Liver (tissue), 9 donors: ENCODE measurements around the gene ZSWIM2. TPM values are rescaled to one million over a fixed set of nuclear protein-coding genes. Genes with fewer than 3 reads are reported as not detected.

ENCODE experiments used
- DNase-seq: peaks from one replicate; pipeline ENCODE4 v3.0.0-alpha.2; 2017; ENCODE audit warnings: low spot score
- H3K27ac ChIP-seq, 2 donors: one replicate each; pipeline ENCODE4 v1.7.0; 2013; ENCODE audit warnings: inconsistent platforms in 2 of 2, low read length in 2 of 2, control low read depth in 1 of 2, low read depth in 1 of 2, mild to moderate bottlenecking in 1 of 2
- H3K27me3 ChIP-seq, 4 donors: one replicate each; pipeline versions ENCODE4 v1.6.1 to v1.7.0; 2013; ENCODE audit warnings: low read length in 3 of 4, inconsistent platforms in 1 of 4, mild to moderate bottlenecking in 1 of 4, moderate library complexity in 1 of 4; ENCODE audit not compliant: control insufficient read depth in 4 of 4, insufficient read depth in 4 of 4
- H3K36me3 ChIP-seq, 4 donors: one replicate each; pipeline versions ENCODE4 v1.6.1 to v1.7.0; 2013; ENCODE audit warnings: low read length in 3 of 4, mild to moderate bottlenecking in 3 of 4, low read depth in 1 of 4, moderate library complexity in 1 of 4; ENCODE audit not compliant: control insufficient read depth in 4 of 4, insufficient read depth in 3 of 4
- H3K4me1 ChIP-seq, 4 donors: one replicate each; pipeline versions ENCODE4 v1.6.1 to v1.7.0; 2013; ENCODE audit warnings: low read length in 3 of 4, mild to moderate bottlenecking in 3 of 4, moderate library complexity in 1 of 4; ENCODE audit not compliant: control insufficient read depth in 4 of 4, insufficient read depth in 4 of 4
- H3K4me3 ChIP-seq, 3 donors: one replicate each; pipeline versions ENCODE4 v1.6.1 to v1.7.0; 2013; ENCODE audit warnings: low read length in 3 of 3, control low read depth in 1 of 3, low read depth in 1 of 3, mild to moderate bottlenecking in 1 of 3
- H3K9ac ChIP-seq, 2 donors: one replicate each; pipeline ENCODE4 v1.7.0; 2013; ENCODE audit warnings: low read length in 2 of 2, mild to moderate bottlenecking in 2 of 2, moderate library complexity in 2 of 2, control low read depth in 1 of 2, low read depth in 1 of 2
- H3K9me3 ChIP-seq, 4 donors: one replicate each; pipeline versions ENCODE4 v1.6.1 to v1.7.0; 2013; ENCODE audit warnings: low read length in 3 of 4; ENCODE audit not compliant: control insufficient read depth in 4 of 4
- ATF3 ChIP-seq: IDR thresholded peaks from 2 replicates; pipeline ENCODE4 v1.6.1; 2016; ENCODE audit warnings: antibody characterized with exemption
- EGR1 ChIP-seq, 2 donors: IDR thresholded peaks; 2 replicates each; pipeline ENCODE4 v1.6.1; 2016 to 2018; ENCODE audit warnings: antibody characterized with exemption in 2 of 2, low read depth in 2 of 2
- FOXA1 ChIP-seq: IDR thresholded peaks from 2 replicates; pipeline ENCODE4 v1.6.1; 2016; ENCODE audit warnings: antibody characterized with exemption
- FOXA2 ChIP-seq: IDR thresholded peaks from 2 replicates; pipeline ENCODE4 v1.6.1; 2016; ENCODE audit warnings: antibody characterized with exemption
- GABPA ChIP-seq, 2 donors: IDR thresholded peaks in 1 of 2; conservative IDR thresholded peaks in 1 of 2; 2 replicates each; pipeline ENCODE4 v1.6.1; 2016; ENCODE audit warnings: antibody characterized with exemption in 2 of 2, mild to moderate bottlenecking in 1 of 2, moderate library complexity in 1 of 2
- HNF4A ChIP-seq, 2 donors: conservative IDR thresholded peaks; 2 replicates each; pipeline ENCODE4 v1.6.1; 2016; ENCODE audit warnings: antibody characterized with exemption in 2 of 2, mild to moderate bottlenecking in 2 of 2
- HNF4G ChIP-seq: IDR thresholded peaks from 2 replicates; pipeline ENCODE4 v1.6.1; 2016; ENCODE audit warnings: antibody characterized with exemption
- JUND ChIP-seq, 2 donors: IDR thresholded peaks; 2 replicates each; pipeline ENCODE4 v1.6.1; 2016; ENCODE audit warnings: antibody characterized with exemption in 2 of 2
- MAX ChIP-seq: IDR thresholded peaks from 2 replicates; pipeline ENCODE4 v1.6.1; 2016; ENCODE audit warnings: antibody characterized with exemption
- NR2F2 ChIP-seq: IDR thresholded peaks from 2 replicates; pipeline ENCODE4 v1.6.1; 2016; ENCODE audit warnings: antibody characterized with exemption
- RAD21 ChIP-seq, 2 donors: IDR thresholded peaks; 2 replicates each; pipeline ENCODE4 v1.6.1; 2016; ENCODE audit warnings: antibody characterized with exemption in 2 of 2, mild to moderate bottlenecking in 2 of 2
- REST ChIP-seq: IDR thresholded peaks from 2 replicates; pipeline ENCODE4 v1.6.1; 2016; ENCODE audit warnings: antibody characterized with exemption, mild to moderate bottlenecking
- RXRA ChIP-seq, 2 donors: IDR thresholded peaks; 2 replicates each; pipeline ENCODE4 v1.6.1; 2017 to 2018; ENCODE audit warnings: antibody characterized with exemption in 2 of 2, mild to moderate bottlenecking in 1 of 2
- SP1 ChIP-seq: IDR thresholded peaks from 2 replicates; pipeline ENCODE4 v1.6.1; 2018; ENCODE audit warnings: antibody characterized with exemption, mild to moderate bottlenecking
- YY1 ChIP-seq: IDR thresholded peaks from 2 replicates; pipeline ENCODE4 v1.6.1; 2016; ENCODE audit warnings: antibody characterized with exemption, mild to moderate bottlenecking
- WGBS: extraction: QIAGEN DNeasy Blood & Tissue Kit; methylation state at CpG from one replicate; pipeline ENCODE4 v1.1.7; 2013; 5-methylcytosine and 5-hydroxymethylcytosine counted together
- polyA plus RNA-seq, 2 donors: library from polyadenylated mRNA; stranded (reverse) in 1 of 2; unstranded in 1 of 2; fragments of 200-250 nt in 1 of 2; fragments of >200 nt in 1 of 2; fragmentation: Nextera tagmentation in 1 of 2; extraction: Ambion mirVana in 1 of 2; gene quantifications; one replicate each; pipeline versions ENCODE4 v1.2.1 to v1.2.3, GENCODE V29; 2013 to 2015
- total RNA-seq, 2 donors: library from RNA; depleted of rRNA; stranded (reverse); fragments of >200 nt; gene quantifications; one replicate each; pipeline ENCODE4 v1.2.3, GENCODE V29; 2014
- TF ChIP-seq, protein P1 (sequence below): fragments of 150-350 bp; IDR thresholded peaks from 2 replicates; pipeline ENCODE4 v1.5.1; 2017; ENCODE audit warnings: improper control_type of control experiment, low read depth, low read length; ENCODE audit not compliant: missing input control
- TF ChIP-seq, protein P2 (sequence below): IDR thresholded peaks from 2 replicates; pipeline ENCODE4 v1.6.1; 2016; ENCODE audit warnings: antibody characterized with exemption
- donor health status: healthy.
- donor health status: healthy.
- donor health status: healthy.
- donor health status: healthy.
- donor health status: healthy.

The ZSWIM2 gene
- total and polyA plus RNA-seq, 4 donors, result not detected

DNA sequence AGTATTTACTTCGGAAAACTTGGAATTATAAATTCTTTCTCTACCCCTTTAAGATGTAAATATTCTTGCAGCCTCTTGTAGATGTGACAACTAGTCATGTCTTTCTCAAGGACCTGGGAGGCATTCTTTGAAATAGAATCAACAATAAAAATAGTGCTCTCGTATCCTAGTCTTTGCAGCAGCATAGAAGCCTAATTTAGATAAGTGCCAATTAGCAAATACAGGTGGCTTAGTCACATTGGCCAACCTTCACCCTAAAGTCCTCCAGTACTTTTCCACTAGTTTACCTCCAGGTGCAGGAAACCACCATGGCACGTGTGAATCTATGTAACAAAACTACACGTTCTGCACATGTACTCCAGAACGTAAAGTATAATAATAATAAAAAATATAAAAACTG lies 3.5 kb upstream of the ZSWIM2 start:
- no peak for TF ChIP-seq FOXA2
- TF ChIP-seq, protein P1, sequence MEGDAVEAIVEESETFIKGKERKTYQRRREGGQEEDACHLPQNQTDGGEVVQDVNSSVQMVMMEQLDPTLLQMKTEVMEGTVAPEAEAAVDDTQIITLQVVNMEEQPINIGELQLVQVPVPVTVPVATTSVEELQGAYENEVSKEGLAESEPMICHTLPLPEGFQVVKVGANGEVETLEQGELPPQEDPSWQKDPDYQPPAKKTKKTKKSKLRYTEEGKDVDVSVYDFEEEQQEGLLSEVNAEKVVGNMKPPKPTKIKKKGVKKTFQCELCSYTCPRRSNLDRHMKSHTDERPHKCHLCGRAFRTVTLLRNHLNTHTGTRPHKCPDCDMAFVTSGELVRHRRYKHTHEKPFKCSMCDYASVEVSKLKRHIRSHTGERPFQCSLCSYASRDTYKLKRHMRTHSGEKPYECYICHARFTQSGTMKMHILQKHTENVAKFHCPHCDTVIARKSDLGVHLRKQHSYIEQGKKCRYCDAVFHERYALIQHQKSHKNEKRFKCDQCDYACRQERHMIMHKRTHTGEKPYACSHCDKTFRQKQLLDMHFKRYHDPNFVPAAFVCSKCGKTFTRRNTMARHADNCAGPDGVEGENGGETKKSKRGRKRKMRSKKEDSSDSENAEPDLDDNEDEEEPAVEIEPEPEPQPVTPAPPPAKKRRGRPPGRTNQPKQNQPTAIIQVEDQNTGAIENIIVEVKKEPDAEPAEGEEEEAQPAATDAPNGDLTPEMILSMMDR, result no peak
- H3K36me3 ChIP-seq, result no peaks in the 10 kb centered on the region
- H3K4me3 ChIP-seq, result no peak overlapping the region
- H3K27me3 ChIP-seq, result no peaks in the 10 kb centered on the region
- H3K27ac ChIP-seq, result no peak overlapping the region
- 74% methylated on average over 5 of the region's 5 CpGs for WGBS
- no peak for DNase-seq
- no peaks in the 10 kb centered on the region for H3K9me3 ChIP-seq
- peaks cover 0 to 4% (median under 1%) of the 10 kb centered on the region in 4 donors for H3K4me1 ChIP-seq
- no peak overlapping the region for H3K9ac ChIP-seq

DNA sequence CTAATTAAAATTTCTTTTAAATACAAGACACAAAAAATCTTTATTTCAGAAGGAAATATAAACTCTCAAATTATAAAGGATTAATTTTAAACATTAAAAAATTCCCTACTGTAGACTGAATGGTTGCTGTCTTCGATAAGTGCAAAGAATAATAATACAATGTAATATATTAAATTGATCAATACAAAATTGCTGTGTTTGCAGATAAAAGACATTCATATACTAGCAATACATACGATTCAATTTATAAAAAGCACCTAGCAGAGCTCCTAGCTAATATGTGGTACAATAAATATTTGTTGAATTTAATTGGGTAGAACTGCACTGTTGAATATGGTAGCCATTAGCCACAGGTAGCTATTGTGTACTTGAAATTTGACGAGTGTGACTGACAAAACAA lies 6.6 kb downstream of the ZSWIM2 start:
- H3K9ac ChIP-seq, result no peak overlapping the region
- DNase-seq, result no peak
- H3K36me3 ChIP-seq, result no peaks in the 10 kb centered on the region
- H3K9me3 ChIP-seq, result no peaks in the 10 kb centered on the region
- no peak overlapping the region for H3K27ac ChIP-seq
- TF ChIP-seq FOXA2 (no peak), SP1 (no peak), MAX (no peak), RAD21 (IDR thresholded peaks at IDR 0.05) (no peak), JUND (IDR thresholded peaks at IDR 0.05) (no peak), FOXA1 (no peak), HNF4A (conservative IDR thresholded peaks at IDR 0.05) (no peak), ATF3 (no peak), REST (no peak), HNF4G (no peak), NR2F2 (no peak), YY1 (no peak), RXRA (IDR thresholded peaks at IDR 0.05) (no peak), EGR1 (IDR thresholded peaks at IDR 0.05; ENCODE audit: low read depth in 2 of 2) (no peak), GABPA (IDR thresholded peaks at IDR 0.05 in 1 of 2, conservative IDR thresholded peaks at IDR 0.05 in 1 of 2) (no peak)
- TF ChIP-seq, protein P2, sequence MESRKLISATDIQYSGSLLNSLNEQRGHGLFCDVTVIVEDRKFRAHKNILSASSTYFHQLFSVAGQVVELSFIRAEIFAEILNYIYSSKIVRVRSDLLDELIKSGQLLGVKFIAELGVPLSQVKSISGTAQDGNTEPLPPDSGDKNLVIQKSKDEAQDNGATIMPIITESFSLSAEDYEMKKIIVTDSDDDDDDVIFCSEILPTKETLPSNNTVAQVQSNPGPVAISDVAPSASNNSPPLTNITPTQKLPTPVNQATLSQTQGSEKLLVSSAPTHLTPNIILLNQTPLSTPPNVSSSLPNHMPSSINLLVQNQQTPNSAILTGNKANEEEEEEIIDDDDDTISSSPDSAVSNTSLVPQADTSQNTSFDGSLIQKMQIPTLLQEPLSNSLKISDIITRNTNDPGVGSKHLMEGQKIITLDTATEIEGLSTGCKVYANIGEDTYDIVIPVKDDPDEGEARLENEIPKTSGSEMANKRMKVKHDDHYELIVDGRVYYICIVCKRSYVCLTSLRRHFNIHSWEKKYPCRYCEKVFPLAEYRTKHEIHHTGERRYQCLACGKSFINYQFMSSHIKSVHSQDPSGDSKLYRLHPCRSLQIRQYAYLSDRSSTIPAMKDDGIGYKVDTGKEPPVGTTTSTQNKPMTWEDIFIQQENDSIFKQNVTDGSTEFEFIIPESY, result no peak
- TF ChIP-seq, protein P1, result no peak
- no peak overlapping the region for H3K4me3 ChIP-seq
- WGBS, result 68% methylated on average over 3 of the region's 3 CpGs
- H3K4me1 ChIP-seq, result no peaks in the 10 kb centered on the region
- peaks cover 0 to 7% (median 0%) of the 10 kb centered on the region in 4 donors for H3K27me3 ChIP-seq
